H1 (cell line): ENCODE data around the gene PLCB1. TPM values are rescaled to one million over a fixed set of nuclear protein-coding genes. Genes with fewer than 3 reads are reported as not detected.

Experiments
- CTCF ChIA-PET: fragments of 300-600 bp; sonication (Branson Sonifier 250); formaldehyde crosslinking; loops from one replicate; lab custom pipeline; 2021; ENCODE audit not compliant: partially characterized antibody; lab: Charles Lee
- POLR2A ChIA-PET: fragments of 300-600 bp; sonication (Branson Sonifier 250); formaldehyde crosslinking; loops from one replicate; lab custom pipeline; 2021; ENCODE audit warnings: inconsistent platforms; ENCODE audit not compliant: partially characterized antibody; lab: Charles Lee
- DNase-seq, 2 experiments: peaks; one replicate each; pipeline versions ENCODE4 v3.0.0 to v3.0.0-alpha.2; 2010 to 2022; ENCODE audit warnings: low spot score in 2 of 2, low read depth in 1 of 2, mixed read lengths in 1 of 2
- FAIRE-seq: peaks from 2 replicates; lab custom pipeline; 2011; peaks lifted over from hg19 to GRCh38; lab: Jason Lieb, UNC
- H2AFZ ChIP-seq: 2 replicates; pipeline ENCODE4 v1.8.1; 2012; ENCODE audit warnings: low read length, inconsistent platforms
- H2AK5ac ChIP-seq: 2 replicates; pipeline ENCODE4 v1.6.1; 2013; ENCODE audit warnings: low read depth, low read length
- H2BK120ac ChIP-seq: replicated peaks from 2 replicates; pipeline ENCODE3; 2013; ENCODE audit warnings: low read depth, low read length, inconsistent platforms
- H2BK12ac ChIP-seq: 2 replicates; pipeline ENCODE4 v1.6.1; 2013; ENCODE audit warnings: low read depth, low read length
- H2BK15ac ChIP-seq: 2 replicates; pipeline ENCODE4 v1.6.1; 2013; ENCODE audit warnings: low read length
- H2BK20ac ChIP-seq: 2 replicates; pipeline ENCODE4 v1.6.1; 2013; ENCODE audit warnings: low read length
- H2BK5ac ChIP-seq: 2 replicates; pipeline ENCODE4 v1.6.1; 2013; ENCODE audit warnings: low read depth, low read length
- H3K14ac ChIP-seq: 2 replicates; pipeline ENCODE4 v1.6.1; 2013; ENCODE audit warnings: inconsistent platforms; ENCODE audit not compliant: insufficient read length
- H3K18ac ChIP-seq: 2 replicates; pipeline ENCODE4 v1.6.1; 2013; ENCODE audit warnings: low read length; ENCODE audit errors: extremely low read depth
- H3K23ac ChIP-seq: 2 replicates; pipeline ENCODE4 v1.6.1; 2013; ENCODE audit warnings: inconsistent platforms; ENCODE audit not compliant: insufficient read length
- H3K23me2 ChIP-seq: 2 replicates; pipeline ENCODE4 v1.6.1; 2013; ENCODE audit warnings: low read depth, low read length
- H3K27ac ChIP-seq: 2 replicates; pipeline ENCODE4 v1.6.1; 2011; ENCODE audit warnings: low read depth, low read length, inconsistent platforms
- H3K27me3 ChIP-seq, 4 experiments: replicated peaks in 1 of 4; 1 replicate in 1 of 4; 2 replicates in 3 of 4; pipeline versions ENCODE4 v1.6.1 to v1.8.1; 2011 to 2013; ENCODE audit warnings: low read length in 3 of 4, mild to moderate bottlenecking in 3 of 4, inconsistent platforms in 2 of 4, mixed read lengths in 2 of 4, moderate library complexity in 1 of 4; ENCODE audit not compliant: control insufficient read depth in 3 of 4, insufficient read depth in 3 of 4; ENCODE audit errors: extremely low read depth in 1 of 4
- H3K36me3 ChIP-seq, 4 experiments: 2 replicates each; pipeline versions ENCODE4 v1.6.1 to v1.8.1; 2011 to 2013; ENCODE audit warnings: mild to moderate bottlenecking in 4 of 4, low read length in 3 of 4, moderate library complexity in 2 of 4, control low read depth in 1 of 4, inconsistent platforms in 1 of 4; ENCODE audit not compliant: insufficient read depth in 4 of 4, control insufficient read depth in 2 of 4
- H3K4ac ChIP-seq: replicated peaks from 2 replicates; pipeline ENCODE3; 2013; ENCODE audit warnings: low read length, low read depth, mixed read lengths, inconsistent platforms; ENCODE audit not compliant: insufficient read length
- H3K4me1 ChIP-seq, 4 experiments: replicated peaks in 1 of 4; 1 replicate in 1 of 4; 2 replicates in 3 of 4; pipeline versions ENCODE4 v1.6.1 to v1.8.1; 2011 to 2013; ENCODE audit warnings: low read length in 3 of 4, inconsistent platforms in 2 of 4, mixed read lengths in 1 of 4; ENCODE audit not compliant: insufficient read depth in 4 of 4, control insufficient read depth in 3 of 4
- H3K4me2 ChIP-seq, 2 experiments: 2 replicates each; pipeline versions ENCODE4 v1.6.1 to v1.8.1; 2011 to 2013; ENCODE audit warnings: low read depth in 2 of 2, low read length in 2 of 2, control low read depth in 1 of 2, inconsistent platforms in 1 of 2, mild to moderate bottlenecking in 1 of 2; ENCODE audit not compliant: insufficient read depth in 1 of 2
- H3K4me3 ChIP-seq, 4 experiments: fragments of 200-600, 300-600 bp in 1 of 4; sonication (generic), shearing (Covaris generic), sonication (Bioruptor Twin) in 1 of 4; 2 replicates each; pipeline versions ENCODE4 v1.5.1 to v1.8.1; 2011 to 2016; ENCODE audit warnings: low read length in 4 of 4, low read depth in 3 of 4, control low read depth in 2 of 4, inconsistent platforms in 2 of 4, mild to moderate bottlenecking in 2 of 4, mixed read lengths in 1 of 4, moderate library complexity in 1 of 4; ENCODE audit not compliant: insufficient read depth in 2 of 4; ENCODE audit errors: extremely low read depth in 1 of 4
- H3K56ac ChIP-seq: replicated peaks from 2 replicates; pipeline ENCODE3; 2013; ENCODE audit warnings: low read depth, mild to moderate bottlenecking, mixed read lengths, low read length, inconsistent platforms; ENCODE audit not compliant: insufficient read length
- H3K79me1 ChIP-seq: 2 replicates; pipeline ENCODE4 v1.6.1; 2013; ENCODE audit warnings: low read depth, low read length, control low read depth
- H3K79me2 ChIP-seq, 2 experiments: 2 replicates each; pipeline versions ENCODE4 v1.6.1 to v1.8.1; 2012 to 2013; ENCODE audit warnings: low read length in 2 of 2, mild to moderate bottlenecking in 2 of 2, inconsistent platforms in 1 of 2; ENCODE audit not compliant: insufficient read depth in 2 of 2, control insufficient read depth in 1 of 2
- H3K9ac ChIP-seq, 4 experiments: replicated peaks in 1 of 4; 1 replicate in 1 of 4; 2 replicates in 3 of 4; pipeline versions ENCODE4 v1.6.1 to v1.8.1; 2011 to 2013; ENCODE audit warnings: low read depth in 3 of 4, low read length in 3 of 4, control low read depth in 2 of 4, mild to moderate bottlenecking in 2 of 4, moderate library complexity in 2 of 4, inconsistent platforms in 1 of 4; ENCODE audit errors: extremely low read depth in 1 of 4
- H3K9me3 ChIP-seq, 2 experiments: 2 replicates each; pipeline versions ENCODE4 v1.6.1 to v1.8.1; 2012 to 2013; ENCODE audit warnings: mild to moderate bottlenecking in 2 of 2, moderate library complexity in 2 of 2, control low read depth in 1 of 2, inconsistent platforms in 1 of 2, low read depth in 1 of 2, low read length in 1 of 2, mixed read lengths in 1 of 2; ENCODE audit not compliant: insufficient read depth in 2 of 2
- H4K20me1 ChIP-seq, 2 experiments: replicated peaks in 1 of 2; 2 replicates each; pipeline versions ENCODE3 to v1.8.1; 2011 to 2013; ENCODE audit warnings: inconsistent platforms in 2 of 2, low read length in 2 of 2, mild to moderate bottlenecking in 1 of 2; ENCODE audit not compliant: insufficient read depth in 2 of 2, control insufficient read depth in 1 of 2
- H4K5ac ChIP-seq: 2 replicates; pipeline ENCODE4 v1.6.1; 2013; ENCODE audit warnings: low read length, low read depth, mixed read lengths, inconsistent platforms; ENCODE audit not compliant: insufficient read length
- H4K8ac ChIP-seq: 2 replicates; pipeline ENCODE4 v1.8.0; 2013; ENCODE audit warnings: mild to moderate bottlenecking, moderate library complexity, low read length, inconsistent platforms; ENCODE audit not compliant: insufficient read depth; ENCODE audit errors: extremely low read depth
- H4K91ac ChIP-seq: replicated peaks from 2 replicates; pipeline ENCODE3; 2013; ENCODE audit warnings: low read length, mixed read lengths, inconsistent platforms; ENCODE audit not compliant: insufficient read length
- ASH2L ChIP-seq: fragments of 200-600, 300-600 bp; sonication (generic); IDR thresholded peaks from one replicate; pipeline ENCODE4 v1.7.1; 2017; ENCODE audit warnings: low read length
- CHD2 ChIP-seq: IDR thresholded peaks from 2 replicates; pipeline ENCODE4 v1.6.1; 2012; ENCODE audit warnings: low read length, improper control_type of control experiment
- CREB1 ChIP-seq: IDR thresholded peaks from 2 replicates; pipeline ENCODE4 v1.6.1; 2012; ENCODE audit warnings: inconsistent platforms
- FOSL1 ChIP-seq: IDR thresholded peaks from 2 replicates; pipeline ENCODE4 v1.6.1; 2011; ENCODE audit warnings: mild to moderate bottlenecking, low read depth, low read length, moderate library complexity; ENCODE audit not compliant: insufficient read depth
- JUN ChIP-seq: IDR thresholded peaks from 2 replicates; pipeline ENCODE4 v1.6.1; 2011; ENCODE audit warnings: low read depth, mild to moderate bottlenecking, improper control_type of control experiment, low read length
- KDM1A ChIP-seq: fragments of 200-600, 300-600 bp; sonication (generic); IDR thresholded peaks from 2 replicates; pipeline ENCODE4 v1.7.1; 2016; ENCODE audit warnings: mild to moderate bottlenecking, low read length, borderline replicate concordance
- PHF8 ChIP-seq: fragments of 200-600 bp; sonication (generic); conservative IDR thresholded peaks from 2 replicates; pipeline ENCODE4 v1.7.1; 2012; ENCODE audit warnings: low read depth, mild to moderate bottlenecking, inconsistent platforms, low read length, moderate library complexity
- RXRA ChIP-seq: IDR thresholded peaks from 2 replicates; pipeline ENCODE4 v1.6.1; 2011; ENCODE audit warnings: low read depth, mild to moderate bottlenecking, low read length, moderate library complexity; ENCODE audit not compliant: insufficient read depth
- SIN3A ChIP-seq, 2 experiments: IDR thresholded peaks in 1 of 2; conservative IDR thresholded peaks in 1 of 2; 2 replicates each; pipeline ENCODE4 v1.6.1; 2011 to 2012; ENCODE audit warnings: low read length in 2 of 2, improper control_type of control experiment in 1 of 2, low read depth in 1 of 2, mild to moderate bottlenecking in 1 of 2
- SP2 ChIP-seq: IDR thresholded peaks from 2 replicates; pipeline ENCODE4 v1.6.1; 2012; ENCODE audit warnings: mild to moderate bottlenecking, low read length, inconsistent platforms
- TBP ChIP-seq: IDR thresholded peaks from 2 replicates; pipeline ENCODE4 v1.6.1; 2011; ENCODE audit warnings: low read depth, low read length, improper control_type of control experiment
- TCF12 ChIP-seq: IDR thresholded peaks from 2 replicates; pipeline ENCODE4 v1.6.1; 2011; ENCODE audit warnings: low read depth, mild to moderate bottlenecking, low read length
- TEAD4 ChIP-seq: IDR thresholded peaks from 2 replicates; pipeline ENCODE4 v1.6.1; 2012; ENCODE audit warnings: low read depth, low read length, inconsistent platforms, mixed read lengths
- WGBS, 2 experiments: shearing (Covaris generic) in 1 of 2; methylation state at CpG; one replicate each; pipeline versions ENCODE4 v1.1.6 to v1.1.7; 2013 to 2015; ENCODE audit warnings: low lambda C conversion rate in 2 of 2, mixed read lengths in 2 of 2, inconsistent platforms in 1 of 2, low coverage in 1 of 2, missing lambda C conversion rate in 1 of 2; ENCODE audit not compliant: insufficient replicate concordance in 2 of 2, insufficient coverage in 1 of 2, insufficient read length in 1 of 2; ENCODE audit errors: extremely low coverage in 1 of 2, missing lambda C conversion rate in 1 of 2; 5-methylcytosine and 5-hydroxymethylcytosine counted together
- polyA plus RNA-seq, 7 experiments: library from polyadenylated mRNA; depleted of rRNA in 3 of 7; stranded (reverse) in 5 of 7; unstranded in 2 of 7; fragments of >200 nt in 5 of 7; fragments of 200-250 nt in 2 of 7; gene quantifications; 1 replicate in 5 of 7; 2 replicates in 1 of 7; 4 replicates in 1 of 7; pipeline versions ENCODE4 v1.2.1 to v1.2.3, GENCODE V29; 2011 to 2013; ENCODE audit warnings: missing spikeins in 2 of 7, mixed read lengths in 2 of 7
- total RNA-seq: library from RNA; stranded (reverse); fragmentation: NEBNext Ultra II Directional; extraction: Animal tissue kit (Norgen Biotek cat#: 25700); gene quantifications from 2 replicates; pipeline ENCODE4 v1.2.1, GENCODE V29; 2021

Gene PLCB1
- total and polyA plus RNA-seq, 2 of the 8 experiments (the other 6 are each of a cell fraction or from before 2014, with no cell fraction given) = 2.6 to 9.1 TPM

- Histone ChIP-seq H3K4me1 (no peaks in the 10 kb centered on the region; a peak in 1 of 7 replicates), H3K36me3 (no peaks in the 10 kb centered on the region), H3K4ac (no peak overlapping the region), H4K5ac (no peak overlapping the region), H2BK15ac (no peak overlapping the region), H3K18ac (no peak overlapping the region), H3K56ac (no peak overlapping the region), H3K9ac (no peak overlapping the region), H3K4me3 (no peak overlapping the region), H4K91ac (no peak overlapping the region), H2AK5ac (no peak overlapping the region), H3K23ac (no peak overlapping the region), H2BK120ac (no peak overlapping the region), H3K27ac (no peak overlapping the region), H3K4me2 (no peak overlapping the region), H3K27me3 (no peaks in the 10 kb centered on the region), H3K79me1 (no peaks in the 10 kb centered on the region), H3K9me3 (peaks cover 9 to 13% of the 10 kb centered on the region in 2 experiments), H3K23me2 (no peaks in the 10 kb centered on the region), H2AFZ (no peak overlapping the region), H3K79me2 (no peaks in the 10 kb centered on the region), H4K8ac (no peak overlapping the region), H2BK12ac (no peak overlapping the region), H4K20me1 (no peaks in the 10 kb centered on the region), H2BK20ac (no peak overlapping the region), H3K14ac (no peak overlapping the region), H2BK5ac (no peak overlapping the region)
- POLR2A ChIA-PET = no interaction called here
- no peak for DNase-seq
- TF ChIP-seq CREB1 (no peak), KDM1A (no peak), SP2 (no peak), CHD2 (no peak), FOSL1 (no peak), TBP (no peak), RXRA (no peak), JUN (no peak), SIN3A (conservative IDR thresholded peaks at IDR 0.05 in 1 of 2, IDR thresholded peaks at IDR 0.05 in 1 of 2; ENCODE audit: low read depth in 1 of 2, low read length in 2 of 2) (no peak), ASH2L (no peak), PHF8 (no peak), TCF12 (no peak), TEAD4 (no peak)
- CTCF ChIA-PET = no interaction called here
- no peak for FAIRE-seq
- WGBS, 2 experiments = 96% methylated on average over 1 of the region's 1 CpG; no CpG with 5 or more reads in 1 of the 2 experiments
These were observed 23.2 kb downstream of the PLCB1 start for GRCh38 chr20:8155229-8155628.
